Nucleus accumbens (tissue), 56 donors: Measurements from ENCODE around the gene MITF.
"Not testable (repeated sequence)": the region's sequence is repeated elsewhere in the genome, so short reads cannot be mapped to it uniquely, and the experiment has no call there.

ENCODE experiments used
- DNase-seq, 56 donors: peaks; one replicate each; lab custom pipeline; 2025; lab: John Stamatoyannopoulos, UW

Gene MITF

DNA sequence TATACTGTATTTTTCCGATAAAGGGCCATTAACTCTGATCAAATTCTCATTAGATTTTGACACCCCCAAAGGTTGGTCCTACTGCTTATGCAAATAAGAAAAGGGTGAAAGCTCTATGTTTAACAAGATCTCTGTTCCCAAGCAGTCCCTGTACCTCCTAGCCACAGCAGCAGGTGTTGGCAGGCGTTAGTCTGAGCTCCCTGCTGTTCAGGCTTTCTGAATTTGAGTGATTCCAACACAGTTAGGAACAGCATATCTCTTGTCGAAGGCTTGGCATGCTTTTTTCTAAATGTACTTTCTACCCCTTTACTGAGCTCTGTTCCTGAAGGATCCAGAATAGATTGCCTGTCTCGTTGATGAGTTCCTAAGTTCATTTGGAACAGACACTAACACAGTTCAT lies 42.3 kb downstream of the MITF start:
- no peak for DNase-seq

DNA sequence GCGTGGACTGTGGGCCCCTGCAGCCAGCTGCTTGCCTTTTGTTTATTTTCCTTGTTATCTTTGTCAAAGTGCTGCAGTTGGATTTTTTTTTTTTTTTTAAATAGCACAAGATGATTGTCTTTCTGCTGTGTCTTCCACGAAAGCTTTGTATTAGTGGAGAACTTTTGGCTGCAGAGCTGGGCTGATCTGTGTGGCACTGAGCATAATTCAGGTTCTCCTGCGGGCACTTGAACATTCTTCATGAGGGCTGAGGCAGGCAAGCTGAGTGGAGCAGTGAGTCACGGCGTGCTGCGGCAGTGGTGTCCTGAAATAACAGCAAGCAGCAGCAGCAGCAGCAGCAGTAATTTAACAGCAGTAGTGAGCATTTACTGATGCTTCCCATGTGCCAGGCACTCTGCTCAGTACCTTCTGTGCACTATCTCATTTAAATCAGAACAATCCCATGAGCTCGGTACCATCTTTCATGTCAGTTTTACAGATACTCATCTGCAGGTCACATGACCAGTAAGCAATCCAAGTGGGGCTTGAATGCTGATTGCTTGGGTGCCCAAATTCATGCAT lies 45.8 kb downstream of the MITF start:
- DNase-seq: peak in 20 of 56 donors; percentile 1 to 49 (median 14)

DNA sequence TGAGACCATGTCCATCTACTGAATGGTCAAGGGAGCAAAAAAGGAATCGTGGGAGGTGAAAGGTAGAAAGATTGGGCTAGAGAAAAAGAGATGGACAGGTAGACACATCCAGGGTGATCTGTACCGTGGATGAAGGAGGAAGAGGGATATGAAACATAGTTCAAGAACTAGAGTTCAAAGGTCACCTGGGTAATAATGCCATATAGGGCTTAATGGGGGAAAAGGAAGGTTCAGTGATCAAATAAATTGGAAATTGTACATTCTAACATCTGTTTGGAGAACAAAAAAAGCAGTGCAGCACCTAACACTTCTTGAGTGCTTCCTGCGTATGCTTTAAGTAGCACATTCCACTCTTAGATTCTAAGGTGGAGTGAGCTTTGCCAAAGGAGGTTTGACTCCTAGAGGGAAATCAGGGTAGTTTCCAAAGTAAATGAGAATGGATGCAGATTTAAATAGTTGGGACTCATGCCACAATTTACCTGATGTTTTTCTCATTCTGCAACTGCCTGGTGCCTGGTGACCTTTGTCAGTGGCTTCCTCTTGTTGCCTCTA lies 46.6 kb downstream of the MITF start:
- no peak for DNase-seq

DNA sequence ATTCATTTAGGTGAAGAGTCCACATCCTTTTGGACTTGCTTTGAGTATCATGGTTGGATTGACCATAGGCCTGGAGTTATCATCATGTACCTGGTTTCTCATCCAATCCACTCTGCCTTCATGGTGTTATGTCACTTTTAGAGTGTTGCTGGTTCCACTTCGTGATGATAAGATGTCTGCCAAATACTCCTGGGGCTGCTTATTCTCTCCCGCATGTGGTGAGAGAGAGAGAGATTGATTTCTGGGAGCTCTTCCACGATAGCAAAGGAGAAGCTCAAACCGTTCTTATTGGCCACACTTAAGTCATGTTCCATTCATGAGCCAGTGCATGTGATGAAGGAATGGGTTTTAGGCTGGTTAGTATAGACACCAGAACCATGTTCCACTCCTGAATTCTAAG lies 47.6 kb downstream of the MITF start:
- DNase-seq: no peak

DNA sequence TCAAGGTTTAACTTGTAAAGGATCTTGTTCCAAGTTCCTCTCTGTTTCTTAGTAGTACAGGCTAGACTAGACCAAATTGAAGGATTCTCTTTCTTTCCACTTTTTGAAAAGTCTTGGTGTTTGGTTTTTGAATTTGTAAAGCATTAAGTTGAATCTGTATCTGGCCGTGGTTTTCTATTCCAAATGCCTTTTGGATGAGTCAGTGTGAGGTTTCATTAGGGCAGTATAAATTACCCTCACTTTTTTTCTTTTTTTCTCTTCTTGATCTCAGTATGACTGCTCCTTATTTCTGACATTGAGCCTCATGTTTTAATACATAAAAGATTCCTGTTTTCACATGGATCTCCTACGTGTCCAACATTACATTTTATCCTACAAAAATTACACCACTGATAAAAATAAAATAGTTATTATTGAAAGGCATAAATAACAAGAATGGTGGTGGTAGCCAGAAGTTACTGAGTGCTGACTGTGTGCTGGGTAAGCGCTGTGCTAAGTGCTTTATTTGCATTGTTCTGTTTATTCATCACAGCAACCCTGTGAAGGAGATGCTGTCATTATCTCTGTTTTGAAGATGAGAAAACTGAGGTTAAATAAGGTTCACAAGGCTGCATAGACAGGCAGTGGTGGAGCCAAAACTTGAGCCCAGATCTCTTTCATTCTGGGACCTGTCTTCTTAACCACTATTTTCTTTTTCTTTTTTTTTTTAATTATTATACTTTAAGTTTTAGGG lies 48.3 kb downstream of the MITF start:
- DNase-seq: no peak

DNA sequence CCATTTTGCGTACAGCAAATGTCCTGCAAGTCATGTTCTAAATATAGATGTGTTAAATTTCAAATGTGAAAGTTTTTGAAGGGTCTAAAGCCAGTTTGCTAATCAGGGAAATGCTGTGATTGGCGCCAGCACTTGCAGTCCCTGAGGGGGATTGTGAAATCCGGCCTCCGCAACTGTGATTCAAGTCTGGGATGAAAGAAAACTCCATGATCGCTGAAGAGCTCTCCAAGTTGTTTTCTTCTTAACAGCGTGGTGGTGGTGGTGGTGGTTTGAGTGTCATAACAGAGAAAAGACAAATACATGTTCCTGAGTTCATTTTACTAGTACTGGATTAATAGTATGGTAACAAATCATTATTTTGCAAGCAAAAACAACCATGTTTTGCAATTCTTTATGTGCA lies 51.8 kb downstream of the MITF start:
- DNase-seq: peak in 4 of 56 donors; percentile 1 to 6 (median 4)

DNA sequence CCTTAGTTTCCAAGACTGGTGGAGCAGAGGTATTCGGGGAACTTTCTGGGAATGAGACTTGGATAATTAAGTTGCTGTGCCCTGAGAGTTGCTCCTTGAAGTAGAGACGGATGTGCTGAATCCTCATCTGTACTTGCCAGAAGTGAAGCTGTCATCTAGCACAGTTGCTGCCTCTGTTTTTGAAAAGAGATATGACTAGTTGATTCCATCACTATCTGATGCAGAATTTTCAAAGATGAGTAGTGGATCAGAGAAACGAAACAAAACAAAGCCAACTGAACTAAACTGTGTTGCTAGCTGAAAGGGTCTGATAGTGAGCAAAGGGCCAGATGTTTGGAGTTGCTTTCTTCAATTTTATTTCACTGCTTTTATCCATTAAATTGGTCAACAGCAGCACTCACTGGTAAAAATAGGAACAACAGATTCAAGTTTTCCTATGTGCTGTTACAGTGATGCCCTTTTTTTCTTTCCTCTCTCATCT lies 52.7 kb downstream of the MITF start:
- peak in 4 of 56 donors; percentile 14 to 38 (median 18) for DNase-seq

DNA sequence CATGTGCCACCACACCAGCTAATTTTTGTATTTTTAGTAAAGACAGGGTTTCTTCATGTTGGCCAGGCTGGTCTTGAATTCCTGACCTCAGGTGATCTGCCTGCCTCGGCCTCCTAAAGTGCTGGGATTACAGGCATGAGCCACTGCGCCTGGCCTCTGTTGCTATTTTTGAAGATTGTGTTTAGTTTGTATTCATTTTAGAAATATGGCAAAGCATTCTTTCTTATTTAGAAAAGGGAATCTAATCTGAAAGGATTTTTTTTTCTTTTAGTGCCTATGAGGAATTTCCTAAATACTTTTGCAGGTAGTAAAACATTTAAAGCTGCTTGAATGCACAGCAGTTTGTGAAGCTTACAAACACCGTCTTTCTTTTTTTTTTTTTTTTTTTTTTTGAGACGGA lies 56.9 kb downstream of the MITF start:
- DNase-seq: not testable (repeated sequence)

DNA sequence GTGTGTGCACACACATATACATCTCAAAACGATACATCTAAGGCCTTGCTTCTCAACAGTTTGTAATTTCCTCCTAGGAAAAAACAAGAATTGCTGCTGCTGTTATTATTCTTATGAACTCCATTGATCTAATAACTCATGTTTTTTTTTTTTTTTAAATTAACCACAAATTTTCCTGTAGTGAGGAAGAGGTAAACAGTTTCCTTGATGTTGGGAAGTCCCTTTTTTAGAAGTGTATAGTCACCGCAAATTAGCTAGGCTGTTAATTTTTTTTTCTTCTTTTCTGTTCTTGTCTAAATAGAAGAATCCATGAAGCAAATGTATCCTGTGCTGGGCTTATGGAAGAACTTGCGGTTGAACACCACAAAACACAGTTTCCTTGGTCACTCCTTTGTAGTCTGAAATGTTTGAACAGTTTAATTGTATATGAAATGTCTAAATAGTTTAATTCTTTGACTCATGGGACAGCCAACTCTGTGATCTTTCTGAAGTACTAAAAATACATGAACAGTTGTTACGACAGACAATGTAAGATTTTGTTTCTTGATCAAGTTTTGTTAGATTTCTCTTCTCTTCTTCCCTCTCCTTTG lies 64.5 kb downstream of the MITF start:
- no peak for DNase-seq

DNA sequence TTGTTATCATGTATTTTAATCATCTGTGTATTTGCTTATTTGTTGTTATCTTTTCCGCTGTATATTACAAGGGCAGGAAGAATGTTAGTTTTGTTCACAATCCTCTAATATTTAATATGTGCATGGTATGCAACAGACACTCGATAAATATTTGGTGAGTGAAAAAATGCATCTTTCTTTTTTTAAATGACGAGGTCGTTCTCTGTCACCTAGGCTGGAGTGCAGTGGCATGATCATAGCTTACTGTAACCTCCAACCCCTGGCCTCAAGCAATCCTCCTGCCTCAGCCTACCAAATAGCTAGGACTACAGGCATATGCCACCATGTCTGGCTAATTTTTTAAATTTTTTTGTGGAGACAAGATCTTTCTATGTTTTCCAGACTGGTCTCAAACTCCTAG lies 66.2 kb downstream of the MITF start:
- no peak for DNase-seq

DNA sequence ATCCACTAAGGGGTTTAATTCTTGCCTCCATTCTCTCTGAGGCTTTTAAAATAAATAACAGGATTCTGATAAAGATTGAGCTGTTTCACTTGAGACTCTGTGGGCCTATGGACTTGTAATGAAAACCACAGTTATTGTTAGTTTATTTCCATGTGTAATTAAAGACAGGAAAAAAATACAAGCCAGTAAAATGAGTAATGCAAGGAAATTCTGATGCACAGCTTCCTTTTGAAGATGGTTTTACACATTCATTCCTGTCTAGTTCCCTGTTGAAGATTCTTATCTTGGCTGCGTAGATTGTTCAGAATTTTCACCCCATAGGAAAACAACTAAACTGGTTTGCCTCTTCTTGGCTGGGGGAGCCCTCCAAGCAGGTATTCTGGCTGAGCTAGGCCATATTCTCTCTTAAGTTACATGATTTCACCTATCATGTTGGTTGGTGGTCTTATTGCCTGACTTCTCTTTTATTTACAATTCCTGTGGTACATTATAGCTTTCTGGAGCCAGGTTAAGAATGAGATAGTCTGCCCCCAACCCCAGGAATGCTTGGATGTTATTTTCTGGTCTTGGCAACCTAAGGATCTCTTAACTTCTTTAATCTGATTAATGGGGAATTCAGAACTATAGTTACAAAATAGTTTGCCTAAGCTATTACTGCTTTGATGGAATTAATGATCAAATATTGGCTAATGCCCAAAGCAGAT lies 67.6 kb downstream of the MITF start:
- DNase-seq: no peak

DNA sequence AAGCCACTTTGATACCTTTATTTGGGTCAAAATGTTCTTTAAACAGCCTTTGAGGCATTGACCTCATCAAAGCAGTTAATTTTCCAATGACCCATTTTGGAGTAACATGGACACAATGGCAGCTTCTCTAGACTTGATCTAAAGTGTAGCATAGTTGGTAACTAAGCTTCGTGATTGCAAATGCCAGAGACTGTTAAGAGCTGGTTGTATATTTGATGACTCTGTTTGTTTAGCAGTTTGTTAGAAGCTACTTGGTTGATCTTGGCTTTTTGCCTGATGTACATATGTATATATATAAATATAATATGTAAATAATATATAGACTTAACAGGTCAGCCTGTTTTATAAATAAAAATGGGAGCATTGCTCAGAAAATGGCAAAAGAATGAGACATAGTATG lies 68.4 kb downstream of the MITF start:
- DNase-seq: no peak

DNA sequence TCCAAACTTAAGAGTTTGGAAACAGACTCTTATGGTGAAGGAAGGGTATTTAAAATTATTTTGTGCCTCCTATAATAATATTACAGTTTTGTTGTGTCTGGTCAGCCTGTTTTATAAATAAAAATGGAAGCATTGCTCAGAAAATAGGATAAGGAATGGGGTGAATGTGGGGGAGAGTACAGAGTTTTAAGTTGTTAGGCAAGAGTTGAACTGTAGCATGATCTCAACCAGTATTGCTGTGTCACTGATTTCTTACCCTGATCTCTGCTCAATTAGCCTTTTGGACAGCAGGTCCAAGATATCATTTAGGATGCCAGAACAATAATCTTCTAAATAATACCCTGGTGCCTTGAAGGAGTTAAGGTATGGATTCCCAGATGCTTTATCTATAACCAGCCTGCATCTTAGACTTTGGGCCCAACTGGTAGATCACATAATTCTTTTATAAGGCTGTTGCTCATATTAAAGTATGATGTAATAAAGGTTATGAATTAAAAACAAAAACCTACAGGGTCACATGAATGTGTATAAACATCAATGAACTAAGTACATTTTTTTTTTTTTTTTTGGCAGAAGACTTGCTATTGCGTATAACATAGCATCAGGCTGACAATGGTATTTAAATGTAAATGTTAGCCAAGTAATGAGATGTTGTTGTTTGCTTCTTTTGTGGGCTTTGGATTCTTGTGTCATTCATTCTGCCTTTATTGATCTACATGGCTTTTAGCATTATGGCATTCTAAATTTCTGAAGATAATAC lies 70.0 kb downstream of the MITF start:
- DNase-seq: no peak

DNA sequence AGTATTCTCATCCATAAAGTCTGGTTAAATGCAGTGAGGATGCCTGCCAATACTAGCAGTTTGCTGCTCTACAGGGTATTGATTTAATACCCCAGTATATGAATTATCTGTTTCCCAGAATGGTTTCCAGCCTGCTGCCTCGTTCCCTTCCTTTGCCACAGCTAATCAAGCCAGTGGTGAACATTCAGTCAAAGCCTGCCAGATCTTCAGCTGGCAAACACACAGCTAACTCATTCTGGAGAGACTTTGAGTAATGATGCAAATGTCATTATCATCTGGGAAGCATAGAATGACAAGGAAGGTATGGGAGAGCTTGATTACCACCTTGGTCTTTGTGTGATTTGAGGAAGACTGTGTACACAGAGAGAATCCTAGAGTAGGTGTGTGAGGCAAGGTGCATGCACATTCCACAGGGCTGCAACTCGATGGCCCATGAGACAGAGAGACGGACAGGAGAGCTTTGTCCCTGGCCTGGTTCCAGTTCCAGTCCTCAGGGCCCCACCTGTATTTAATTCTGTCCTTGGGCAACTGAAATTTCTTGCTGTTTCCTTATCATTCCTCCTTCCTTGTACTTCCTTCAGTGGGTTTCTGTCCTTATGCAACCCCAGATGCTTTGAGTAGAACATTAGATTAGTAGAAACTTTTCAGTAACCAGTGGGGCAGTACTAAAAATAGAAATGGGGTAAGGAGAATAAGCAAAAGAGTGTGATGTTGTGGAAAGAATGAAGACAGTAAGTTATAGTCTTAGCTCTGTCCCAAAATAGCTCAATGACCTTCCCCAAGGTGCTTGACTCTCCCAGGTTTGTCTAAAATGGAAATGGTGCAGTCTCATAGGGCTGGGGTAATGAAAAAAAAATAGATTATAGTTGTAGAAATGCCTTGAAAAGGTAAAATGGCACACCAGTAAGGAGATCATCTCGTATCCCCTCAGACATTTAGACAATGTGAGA lies 72.5 kb downstream of the MITF start:
- DNase-seq: peak in 6 of 56 donors; percentile 1 to 18 (median 10)

DNA sequence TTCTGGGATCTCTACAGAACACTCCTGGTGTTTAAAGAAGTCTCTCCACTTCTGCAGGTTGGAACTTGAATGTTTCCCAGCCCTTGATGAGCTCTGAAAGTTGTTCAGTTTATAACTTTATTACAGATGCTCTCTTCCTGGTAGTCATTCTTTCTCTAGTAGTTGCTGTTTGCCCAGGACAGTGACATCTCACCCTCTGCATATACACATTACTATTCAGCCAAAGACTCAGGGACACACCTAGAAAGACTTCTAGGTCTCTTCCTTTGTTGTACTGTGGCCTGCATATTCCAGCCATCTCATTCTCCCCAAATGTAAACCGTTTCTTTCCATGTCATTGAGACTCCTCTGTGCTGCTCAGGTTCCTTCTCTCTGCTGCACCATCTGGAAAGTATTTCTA lies 76.7 kb downstream of the MITF start:
- DNase-seq: no peak

DNA sequence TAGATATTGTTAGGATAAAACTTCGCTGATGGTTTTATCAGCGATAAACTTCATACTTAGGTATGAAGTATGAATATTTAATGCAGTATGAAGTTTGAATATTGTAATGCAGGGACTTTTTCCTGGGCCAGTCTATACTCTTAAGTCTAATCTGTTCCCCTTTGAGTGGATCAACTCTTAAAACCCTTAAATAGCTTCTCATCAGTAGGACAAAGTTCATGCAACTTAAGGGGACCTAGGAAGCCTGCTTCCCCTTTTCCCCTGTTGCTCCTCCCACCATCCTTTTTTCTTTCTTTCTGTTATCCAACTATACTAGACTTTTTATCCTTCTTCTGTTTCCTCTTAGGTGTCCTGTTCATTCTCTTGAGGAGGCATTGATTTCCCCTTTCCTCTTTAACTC lies 78.7 kb downstream of the MITF start:
- no peak for DNase-seq

DNA sequence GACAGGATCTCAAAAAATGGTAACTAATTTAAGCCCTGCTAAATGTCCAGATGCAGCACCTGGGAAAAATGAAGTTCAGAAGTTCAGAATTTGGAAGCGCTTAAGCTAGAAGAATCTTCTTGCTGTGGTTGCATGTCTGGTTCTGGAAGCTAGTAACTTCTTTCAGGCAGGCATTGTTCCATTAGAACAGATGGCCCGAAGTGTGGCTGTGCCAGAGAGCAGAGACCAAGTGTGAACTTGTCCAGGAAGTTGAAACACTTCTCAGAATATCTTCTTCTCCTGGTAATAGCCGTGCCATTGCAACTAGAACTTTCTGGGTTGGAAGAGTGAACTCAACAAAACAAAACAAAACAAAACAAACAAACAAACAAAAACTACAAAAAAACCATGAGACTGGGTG lies 80.0 kb downstream of the MITF start:
- DNase-seq: peak in 25 of 56 donors; percentile 3 to 48 (median 16)

DNA sequence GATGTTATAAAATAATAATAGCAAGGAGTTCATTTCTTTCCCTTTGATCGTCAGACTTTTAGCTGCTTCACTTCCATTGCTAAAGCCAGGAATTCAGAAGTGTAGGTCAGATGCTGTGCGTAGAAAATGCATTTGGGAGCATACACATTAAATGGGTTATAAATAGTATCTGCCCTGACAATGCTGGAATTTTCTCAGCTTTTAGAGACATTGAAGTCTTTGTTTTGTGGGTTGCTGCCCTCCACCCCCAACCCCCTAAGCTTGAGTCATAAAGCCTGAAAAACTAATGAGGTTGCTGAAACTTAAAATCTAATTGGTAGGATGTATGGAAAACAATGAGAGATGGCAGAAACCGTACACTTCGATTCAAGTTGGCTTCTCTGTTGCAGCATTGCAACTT lies 81.9 kb downstream of the MITF start:
- DNase-seq: peak in 15 of 56 donors; percentile 1 to 51 (median 19)

DNA sequence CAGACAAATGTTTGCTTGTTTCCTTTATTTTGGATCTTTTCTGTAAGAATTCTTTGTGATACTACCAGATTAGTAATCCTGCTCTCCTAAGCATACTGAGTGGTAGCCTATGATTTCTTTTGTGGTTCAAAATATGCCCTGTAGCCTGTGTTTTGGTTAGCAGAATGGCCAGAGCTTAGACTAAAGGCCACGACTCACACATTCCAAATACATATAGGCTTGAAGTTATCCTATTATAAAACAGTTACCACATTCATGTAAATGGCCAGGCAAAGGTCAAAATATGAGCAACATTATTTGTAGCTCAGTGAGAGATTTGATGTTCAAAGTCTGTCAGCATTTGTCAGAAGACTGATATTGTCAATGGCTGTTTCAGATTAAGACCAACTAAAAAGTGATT lies 84.5 kb downstream of the MITF start:
- DNase-seq: no peak
